Measurements from ENCODE around the gene BRINP3. TPM values are rescaled to one million over a fixed set of nuclear protein-coding genes. Genes with fewer than 3 reads are reported as not detected.

The BRINP3 gene
- total RNA-seq, 1 experiment from 2014 or later: not detected

GRCh38 chr1:190323530-190323929, 154.1 kb downstream of the BRINP3 start:
- DNase-seq (ENCODE audit: low spot score): no peak

- DNase-seq (ENCODE audit: low spot score): no peak
Measured at GRCh38 chr1:190322274-190322673, 155.4 kb downstream of the BRINP3 start.

GRCh38 chr1:190320952-190321351, 156.7 kb downstream of the BRINP3 start:
- DNase-seq (ENCODE audit: low spot score): peak; percentile 36

GRCh38 chr1:190312763-190313162, 164.9 kb downstream of the BRINP3 start:
- DNase-seq (ENCODE audit: low spot score): no peak

- no peak for DNase-seq (ENCODE audit: low spot score)
Measured at GRCh38 chr1:190303501-190303900, 174.2 kb downstream of the BRINP3 start.

- DNase-seq (ENCODE audit: low spot score): no peak
Measured at GRCh38 chr1:190296453-190296852, 181.2 kb downstream of the BRINP3 start.

- DNase-seq (ENCODE audit: low spot score): no peak
Measured at GRCh38 chr1:190289897-190290296, 187.8 kb downstream of the BRINP3 start.

GRCh38 chr1:190286111-190286510, 191.6 kb downstream of the BRINP3 start:
- DNase-seq (ENCODE audit: low spot score): no peak

- no peak for DNase-seq (ENCODE audit: low spot score)
Measured at GRCh38 chr1:190277107-190277506, 200.6 kb downstream of the BRINP3 start.

- DNase-seq (ENCODE audit: low spot score): no peak
Measured at GRCh38 chr1:190274721-190275120, 202.9 kb downstream of the BRINP3 start.

- DNase-seq (ENCODE audit: low spot score): no peak
Measured at GRCh38 chr1:190273161-190273560, 204.5 kb downstream of the BRINP3 start.

- DNase-seq (ENCODE audit: low spot score): no peak
Measured at GRCh38 chr1:190262538-190262937, 215.1 kb downstream of the BRINP3 start.

- DNase-seq (ENCODE audit: low spot score): no peak
Measured at GRCh38 chr1:190259424-190259823, 218.2 kb downstream of the BRINP3 start.

GRCh38 chr1:190258003-190258402, 219.7 kb downstream of the BRINP3 start:
- no peak for DNase-seq (ENCODE audit: low spot score)

- DNase-seq (ENCODE audit: low spot score): no peak
Measured at GRCh38 chr1:190252046-190252445, 225.6 kb downstream of the BRINP3 start.

GRCh38 chr1:190250368-190250767, 227.3 kb downstream of the BRINP3 start:
- no peak for DNase-seq (ENCODE audit: low spot score)

GRCh38 chr1:190244406-190244805, 233.3 kb downstream of the BRINP3 start:
- DNase-seq (ENCODE audit: low spot score): no peak

GRCh38 chr1:190243056-190243455, 234.6 kb downstream of the BRINP3 start:
- no peak for DNase-seq (ENCODE audit: low spot score)

GRCh38 chr1:190226006-190226405, 251.7 kb downstream of the BRINP3 start:
- no peak for DNase-seq (ENCODE audit: low spot score)

- no peak for DNase-seq (ENCODE audit: low spot score)
Measured at GRCh38 chr1:190212450-190212849, 265.2 kb downstream of the BRINP3 start.

GRCh38 chr1:190207733-190208132, 269.9 kb downstream of the BRINP3 start:
- no peak for DNase-seq (ENCODE audit: low spot score)

GRCh38 chr1:190205713-190206112, 272.0 kb downstream of the BRINP3 start:
- no peak for DNase-seq (ENCODE audit: low spot score)

GRCh38 chr1:190196020-190196419, 281.6 kb downstream of the BRINP3 start:
- no peak for DNase-seq (ENCODE audit: low spot score)

- DNase-seq (ENCODE audit: low spot score): no peak
Measured at GRCh38 chr1:190193508-190194115, 284.1 kb downstream of the BRINP3 start.
